ENCODE data around the gene HTR1B.

HTR1B gene

GRCh38 chr6:77466451-77467437 is 3.5 kb upstream of the HTR1B start:
- ChIA-PET CTCF (interaction anchor here (0.9 to 4.6 kb wide), 15 partner anchors 8 to 1573 kb away, joined by 3 to 45 read pairs (median 6); no protein-coding TSS in a partner anchor), POLR2A (interaction anchor here (0.6 kb wide), 1 partner anchor 561 kb away, joined by 3 read pairs; no protein-coding TSS in a partner anchor)
- no peak for DNase-seq (ENCODE audit: low read depth, low spot score)
- peak overlapping the region; percentile 66 for H3K4me3 ChIP-seq (ENCODE audit: low read depth, low read length)
- TF ChIP-seq, protein P1, sequence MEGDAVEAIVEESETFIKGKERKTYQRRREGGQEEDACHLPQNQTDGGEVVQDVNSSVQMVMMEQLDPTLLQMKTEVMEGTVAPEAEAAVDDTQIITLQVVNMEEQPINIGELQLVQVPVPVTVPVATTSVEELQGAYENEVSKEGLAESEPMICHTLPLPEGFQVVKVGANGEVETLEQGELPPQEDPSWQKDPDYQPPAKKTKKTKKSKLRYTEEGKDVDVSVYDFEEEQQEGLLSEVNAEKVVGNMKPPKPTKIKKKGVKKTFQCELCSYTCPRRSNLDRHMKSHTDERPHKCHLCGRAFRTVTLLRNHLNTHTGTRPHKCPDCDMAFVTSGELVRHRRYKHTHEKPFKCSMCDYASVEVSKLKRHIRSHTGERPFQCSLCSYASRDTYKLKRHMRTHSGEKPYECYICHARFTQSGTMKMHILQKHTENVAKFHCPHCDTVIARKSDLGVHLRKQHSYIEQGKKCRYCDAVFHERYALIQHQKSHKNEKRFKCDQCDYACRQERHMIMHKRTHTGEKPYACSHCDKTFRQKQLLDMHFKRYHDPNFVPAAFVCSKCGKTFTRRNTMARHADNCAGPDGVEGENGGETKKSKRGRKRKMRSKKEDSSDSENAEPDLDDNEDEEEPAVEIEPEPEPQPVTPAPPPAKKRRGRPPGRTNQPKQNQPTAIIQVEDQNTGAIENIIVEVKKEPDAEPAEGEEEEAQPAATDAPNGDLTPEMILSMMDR (IDR thresholded peaks at IDR 0.05; ENCODE audit: insufficient read depth, low read length, missing control alignments), result no peak

- no peak for DNase-seq (ENCODE audit: low read depth, low spot score)
- peak overlapping the region; percentile 66 for H3K4me3 ChIP-seq (ENCODE audit: low read depth, low read length)
Measured at GRCh38 chr6:77466055-77466450, 2.8 kb upstream of the HTR1B start.

DNA sequence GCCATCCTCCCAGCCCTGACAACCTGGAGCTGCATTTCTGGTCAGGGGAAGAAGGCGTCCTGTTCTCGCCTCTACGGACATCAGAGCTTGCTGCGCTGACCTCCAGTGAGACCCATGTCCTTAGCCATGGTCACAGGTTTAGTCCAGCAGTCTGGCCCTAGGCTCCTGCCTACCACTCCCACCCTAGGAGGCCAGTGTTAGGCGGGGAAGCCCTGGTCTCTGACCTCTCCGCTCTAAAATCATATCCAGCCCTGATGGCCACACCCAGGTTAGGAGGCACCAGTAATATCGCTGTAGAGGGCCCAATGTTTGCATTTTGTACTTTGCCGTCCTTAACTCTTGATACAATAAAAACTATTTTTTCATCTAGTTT is 1.2 kb upstream of the HTR1B start:
- DNase-seq (ENCODE audit: low read depth, low spot score), result no peak
- H3K4me3 ChIP-seq (ENCODE audit: low read depth, low read length), result peak overlapping the region; percentile 62
- CTCF ChIA-PET, result interaction anchor here (1.0 to 4.6 kb wide), 13 partner anchors 8 to 1571 kb away, joined by 3 to 45 read pairs (median 6); no protein-coding TSS in a partner anchor
- POLR2A ChIA-PET, result interaction anchor here (0.6 kb wide), 1 partner anchor 16 kb away, joined by 3 read pairs; no protein-coding TSS in a partner anchor
- TF ChIP-seq, protein P1 (IDR thresholded peaks at IDR 0.05; ENCODE audit: insufficient read depth, low read length, missing control alignments), result no peak

More at GRCh38 chr6:77466055-77466450, 2.8 kb upstream of the HTR1B start:
- ChIA-PET CTCF (interaction anchor here (0.7 to 4.6 kb wide), 18 partner anchors 8 to 1572 kb away, joined by 3 to 45 read pairs (median 6); no protein-coding TSS in a partner anchor), POLR2A (no interaction called here)
- TF ChIP-seq, protein P1 (IDR thresholded peaks at IDR 0.05; ENCODE audit: insufficient read depth, low read length, missing control alignments), result peak; percentile 74

DNA sequence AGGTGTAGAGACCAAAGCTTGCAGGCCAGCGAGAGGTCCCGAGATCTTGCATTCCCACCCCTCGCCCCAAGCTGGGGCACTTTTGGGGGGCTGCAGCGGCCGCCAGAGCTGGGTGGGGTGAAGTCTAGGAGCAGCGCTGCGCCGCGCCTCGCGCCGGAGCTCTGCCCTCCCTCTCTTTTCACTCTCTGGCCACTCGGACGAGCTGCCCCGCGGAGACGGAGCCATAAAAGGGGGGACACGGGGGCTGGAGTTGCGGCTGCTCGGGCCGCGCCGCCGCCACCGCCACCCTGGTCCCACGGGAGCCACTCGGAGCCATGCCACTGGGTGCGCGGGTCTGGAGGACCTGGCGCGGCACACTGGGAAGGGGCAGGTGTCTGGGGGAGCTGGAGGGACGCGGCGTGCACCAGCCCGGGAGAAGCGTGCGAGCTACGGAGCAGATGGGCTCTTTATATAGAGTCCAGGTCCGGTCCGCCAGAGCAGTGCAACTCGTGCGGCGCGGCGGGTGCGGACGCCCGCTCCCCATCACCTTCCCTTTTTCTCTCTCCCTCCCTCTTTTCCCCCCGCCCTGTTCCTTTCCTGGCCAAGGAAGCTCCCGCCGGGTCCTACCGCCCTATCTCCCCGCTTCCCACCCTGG is 687 bp upstream of the HTR1B start:
- peak overlapping the region; percentile 62 for H3K4me3 ChIP-seq (ENCODE audit: low read depth, low read length)
- CTCF ChIA-PET, result interaction anchor here (1.0 to 4.6 kb wide), 14 partner anchors 8 to 1570 kb away, joined by 3 to 45 read pairs (median 4); no protein-coding TSS in a partner anchor
- TF ChIP-seq, protein P1 (IDR thresholded peaks at IDR 0.05; ENCODE audit: insufficient read depth, low read length, missing control alignments), result no peak
- POLR2A ChIA-PET, result interaction anchor here (0.6 kb wide), 1 partner anchor 17 kb away, joined by 3 read pairs; no protein-coding TSS in a partner anchor
- DNase-seq (ENCODE audit: low read depth, low spot score), result no peak

DNA sequence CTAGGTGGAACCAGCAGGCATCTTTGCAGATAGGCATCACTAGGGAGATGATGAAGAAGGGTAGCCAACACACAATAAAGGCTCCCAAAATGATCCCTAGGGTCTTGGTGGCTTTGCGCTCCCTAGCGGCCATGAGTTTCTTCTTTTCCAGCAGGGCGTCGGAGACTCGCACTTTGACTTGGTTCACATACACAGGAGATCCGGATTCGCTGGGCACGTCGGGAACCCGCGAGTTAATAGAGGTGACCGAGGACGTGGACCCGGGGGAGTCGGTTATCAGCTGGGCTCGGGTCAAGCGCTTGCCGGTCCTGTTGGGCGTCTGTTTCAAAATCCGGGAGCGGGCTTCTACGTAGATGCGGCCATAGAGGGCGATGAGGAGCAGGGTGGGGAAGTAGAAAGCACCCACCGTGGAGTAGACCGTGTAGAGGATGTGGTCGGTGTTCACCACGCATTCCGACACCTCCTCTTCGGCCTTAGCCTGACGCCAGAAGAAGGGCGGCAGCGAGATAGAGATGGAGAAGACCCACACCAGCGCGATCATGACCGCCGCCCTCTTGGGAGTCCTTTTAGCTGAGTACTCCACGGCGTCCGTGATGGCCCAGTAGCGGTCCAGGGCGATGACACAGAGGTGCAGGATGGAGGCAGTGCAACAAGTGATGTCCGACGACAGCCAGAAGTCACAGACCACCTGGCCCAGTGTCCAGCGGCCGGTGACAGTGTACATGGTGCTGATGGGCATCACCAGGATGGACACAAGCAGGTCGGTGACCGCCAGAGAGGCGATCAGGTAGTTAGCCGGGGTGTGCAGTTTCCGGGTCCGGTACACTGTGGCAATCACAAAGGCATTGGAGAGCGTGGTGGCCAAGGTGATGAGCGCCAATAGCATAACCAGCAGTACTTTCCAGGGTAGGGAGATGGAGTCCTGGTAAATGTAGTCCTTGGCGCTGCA is 658 bp downstream of the HTR1B start:
- H3K4me3 ChIP-seq (ENCODE audit: low read depth, low read length), result peak overlapping the region; percentile 62

More for the DNA sequence above, 658 bp downstream of the HTR1B start:
- no peak for DNase-seq (ENCODE audit: low read depth, low spot score)
- ChIA-PET CTCF (interaction anchor here (0.8 to 4.6 kb wide), 10 partner anchors 18 to 1569 kb away, joined by 3 to 27 read pairs (median 4); no protein-coding TSS in a partner anchor), POLR2A (no interaction called here)
- TF ChIP-seq, protein P1 (IDR thresholded peaks at IDR 0.05; ENCODE audit: insufficient read depth, low read length, missing control alignments), result peak; percentile 28

All from AG04449 (cell line).